ENCODE measurements around the gene CD34.

The CD34 gene

GRCh38 chr1:207852576-207853371 is 58.2 kb downstream of the CD34 start:
- TF ChIP-seq CTCF (IDR thresholded peaks at IDR 0.05; ENCODE audit: low read depth, low read length), result no peak
- DNase-seq (ENCODE audit: extremely low read depth, low read depth), result no peak

GRCh38 chr1:207851696-207852095 is 59.2 kb downstream of the CD34 start:
- DNase-seq (ENCODE audit: extremely low read depth, low read depth), result no peak
- TF ChIP-seq CTCF (IDR thresholded peaks at IDR 0.05; ENCODE audit: low read depth, low read length), result no peak

- TF ChIP-seq CTCF (IDR thresholded peaks at IDR 0.05; ENCODE audit: low read depth, low read length), result no peak
- DNase-seq (ENCODE audit: extremely low read depth, low read depth), result no peak
These were observed 60.1 kb downstream of the CD34 start for GRCh38 chr1:207850621-207851407.

- DNase-seq (ENCODE audit: extremely low read depth, low read depth), result no peak
- TF ChIP-seq CTCF (IDR thresholded peaks at IDR 0.05; ENCODE audit: low read depth, low read length), result no peak
These were observed 61.3 kb downstream of the CD34 start for GRCh38 chr1:207849646-207850045.

GRCh38 chr1:207849016-207849415 is 61.9 kb downstream of the CD34 start:
- TF ChIP-seq CTCF (IDR thresholded peaks at IDR 0.05; ENCODE audit: low read depth, low read length), result no peak
- DNase-seq (ENCODE audit: extremely low read depth, low read depth), result no peak

- no peak for TF ChIP-seq CTCF (IDR thresholded peaks at IDR 0.05; ENCODE audit: low read depth, low read length)
- DNase-seq (ENCODE audit: extremely low read depth, low read depth), result no peak
These were observed 62.7 kb downstream of the CD34 start for GRCh38 chr1:207848234-207848633.

GRCh38 chr1:207847116-207847515 is 63.8 kb downstream of the CD34 start:
- DNase-seq (ENCODE audit: extremely low read depth, low read depth), result no peak
- no peak for TF ChIP-seq CTCF (IDR thresholded peaks at IDR 0.05; ENCODE audit: low read depth, low read length)

Measured in AG09319 (cell line).